ENCODE data around the gene GLUL. TPM values are rescaled to one million over a fixed set of nuclear protein-coding genes. Genes with fewer than 3 reads are reported as not detected.
A peak's percentile ranks its signal among the peaks of the same experiment; 100 is the strongest.

GLUL gene
- total RNA-seq, 4 donors from 2014 or later: 379 to 565 (median 483) TPM

DNA sequence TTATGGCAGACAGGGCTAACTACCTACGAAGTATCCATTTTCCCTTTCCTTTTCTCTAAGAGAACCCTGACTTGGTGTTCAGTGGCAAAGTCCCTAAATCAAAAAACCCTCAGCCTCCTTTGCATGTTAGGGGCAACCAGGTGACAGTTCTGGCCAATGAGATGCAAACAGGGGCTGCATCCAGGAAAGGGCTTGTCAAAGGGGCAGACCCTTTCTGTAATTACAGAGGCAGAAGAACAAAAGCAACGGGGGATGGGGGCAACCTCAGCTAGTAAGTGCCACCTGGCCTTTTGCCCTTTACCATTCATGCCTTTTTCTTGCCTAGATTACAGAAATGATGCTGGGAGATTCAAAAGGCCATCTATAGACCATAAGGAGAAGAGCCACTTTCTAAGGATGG lies 34.4 kb downstream of the GLUL start:
- no peaks in the 10 kb centered on the region for H3K27me3 ChIP-seq
- H3K4me1 ChIP-seq: no peaks in the 10 kb centered on the region
- intact Hi-C loops (cut with DNase I; ENCODE audit: low total_unique reads): no loop called here
- TF ChIP-seq POLR2A (IDR thresholded peaks at IDR 0.05) (no peak), CTCF (IDR thresholded peaks at IDR 0.05) (no peak)
- no peak overlapping the region for H3K27ac ChIP-seq
- no peak for DNase-seq
- no peaks in the 10 kb centered on the region for H3K36me3 ChIP-seq
- no peaks in the 10 kb centered on the region for H3K9me3 ChIP-seq
- no peak overlapping the region for H3K4me3 ChIP-seq

DNA sequence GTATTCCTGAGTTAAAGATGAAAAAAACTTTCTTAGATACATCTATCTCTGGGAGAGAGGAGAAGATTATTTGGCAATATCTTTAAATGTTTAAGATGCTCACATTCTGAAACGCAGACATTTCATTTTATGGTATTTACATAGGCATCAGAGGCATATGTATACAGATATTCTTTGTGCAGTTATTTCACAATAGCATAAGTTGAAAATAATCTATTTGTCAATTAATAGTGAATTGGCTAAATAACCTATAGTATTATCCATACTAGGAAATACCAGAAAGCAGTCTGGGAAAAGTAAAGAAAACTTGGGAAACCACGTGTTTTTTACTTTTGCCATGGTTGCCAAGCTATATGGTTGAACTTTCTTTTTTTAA lies 35.9 kb downstream of the GLUL start:
- Histone ChIP-seq H3K36me3 (no peaks in the 10 kb centered on the region), H3K9me3 (no peaks in the 10 kb centered on the region), H3K27ac (no peak overlapping the region), H3K4me1 (no peaks in the 10 kb centered on the region), H3K27me3 (no peaks in the 10 kb centered on the region), H3K4me3 (no peak overlapping the region)
- DNase-seq: no peak
- intact Hi-C loops (cut with DNase I; ENCODE audit: low total_unique reads): no loop called here
- TF ChIP-seq CTCF (IDR thresholded peaks at IDR 0.05) (no peak), POLR2A (IDR thresholded peaks at IDR 0.05) (no peak)

DNA sequence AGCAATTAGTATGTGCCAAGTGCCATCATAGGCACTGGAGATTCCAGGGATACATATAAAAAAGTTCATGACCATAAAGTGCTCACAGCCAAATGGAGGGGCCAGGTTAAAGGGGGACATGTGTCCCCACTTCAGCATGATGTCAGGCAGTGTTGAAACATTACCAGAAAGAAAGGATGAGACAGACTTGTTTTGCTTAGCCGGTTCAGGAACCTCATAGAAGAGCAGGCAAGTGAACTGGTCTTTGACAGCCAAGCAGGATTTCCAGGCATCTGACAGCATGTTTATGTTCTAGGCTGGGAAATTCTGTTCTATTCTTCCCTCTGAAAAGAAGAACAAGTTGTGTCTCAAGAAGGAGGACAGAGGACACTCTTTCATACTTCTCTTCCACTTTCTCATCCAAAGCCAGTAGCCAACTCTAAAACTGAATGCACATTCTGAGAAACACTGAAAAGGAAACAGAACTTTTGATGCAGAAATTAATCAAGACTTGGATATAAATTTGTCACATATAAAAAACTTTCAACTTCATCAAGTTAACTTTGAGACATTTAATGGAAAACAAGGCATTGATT lies 39.7 kb downstream of the GLUL start:
- H3K27ac ChIP-seq: no peak overlapping the region
- DNase-seq: no peak
- no peaks in the 10 kb centered on the region for H3K9me3 ChIP-seq
- H3K4me1 ChIP-seq: no peaks in the 10 kb centered on the region
- intact Hi-C loops (cut with DNase I; ENCODE audit: low total_unique reads): no loop called here
- no peak overlapping the region for H3K4me3 ChIP-seq
- H3K36me3 ChIP-seq: no peaks in the 10 kb centered on the region
- H3K27me3 ChIP-seq: no peaks in the 10 kb centered on the region
- TF ChIP-seq POLR2A (IDR thresholded peaks at IDR 0.05) (no peak), CTCF (IDR thresholded peaks at IDR 0.05) (no peak)

DNA sequence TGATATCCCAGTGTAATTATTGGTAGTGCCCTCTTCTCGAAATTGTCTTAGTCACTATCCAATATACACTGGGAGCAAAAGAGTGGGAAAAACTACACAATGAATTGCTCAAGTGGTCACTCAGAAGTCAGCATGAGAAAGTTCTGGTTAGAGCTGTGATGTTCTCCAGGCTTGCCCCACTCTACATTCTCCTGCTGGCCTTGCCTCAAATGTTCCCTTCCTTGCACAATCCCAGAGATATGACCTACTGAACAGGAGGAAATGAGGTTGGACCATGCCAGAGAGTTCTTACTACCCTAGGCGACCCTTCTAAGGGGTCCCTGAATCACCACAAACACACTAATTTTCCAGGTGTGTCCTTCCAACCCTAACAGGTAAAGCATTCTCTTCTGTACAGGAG lies 40.8 kb downstream of the GLUL start:
- Histone ChIP-seq H3K9me3 (no peaks in the 10 kb centered on the region), H3K27ac (no peak overlapping the region), H3K4me3 (no peak overlapping the region), H3K36me3 (no peaks in the 10 kb centered on the region), H3K27me3 (no peaks in the 10 kb centered on the region), H3K4me1 (no peaks in the 10 kb centered on the region)
- intact Hi-C loops (cut with DNase I; ENCODE audit: low total_unique reads): no loop called here
- peak in 1 of 2 donors; percentile 23 for DNase-seq
- TF ChIP-seq POLR2A (IDR thresholded peaks at IDR 0.05) (no peak), CTCF (IDR thresholded peaks at IDR 0.05) (no peak)

DNA sequence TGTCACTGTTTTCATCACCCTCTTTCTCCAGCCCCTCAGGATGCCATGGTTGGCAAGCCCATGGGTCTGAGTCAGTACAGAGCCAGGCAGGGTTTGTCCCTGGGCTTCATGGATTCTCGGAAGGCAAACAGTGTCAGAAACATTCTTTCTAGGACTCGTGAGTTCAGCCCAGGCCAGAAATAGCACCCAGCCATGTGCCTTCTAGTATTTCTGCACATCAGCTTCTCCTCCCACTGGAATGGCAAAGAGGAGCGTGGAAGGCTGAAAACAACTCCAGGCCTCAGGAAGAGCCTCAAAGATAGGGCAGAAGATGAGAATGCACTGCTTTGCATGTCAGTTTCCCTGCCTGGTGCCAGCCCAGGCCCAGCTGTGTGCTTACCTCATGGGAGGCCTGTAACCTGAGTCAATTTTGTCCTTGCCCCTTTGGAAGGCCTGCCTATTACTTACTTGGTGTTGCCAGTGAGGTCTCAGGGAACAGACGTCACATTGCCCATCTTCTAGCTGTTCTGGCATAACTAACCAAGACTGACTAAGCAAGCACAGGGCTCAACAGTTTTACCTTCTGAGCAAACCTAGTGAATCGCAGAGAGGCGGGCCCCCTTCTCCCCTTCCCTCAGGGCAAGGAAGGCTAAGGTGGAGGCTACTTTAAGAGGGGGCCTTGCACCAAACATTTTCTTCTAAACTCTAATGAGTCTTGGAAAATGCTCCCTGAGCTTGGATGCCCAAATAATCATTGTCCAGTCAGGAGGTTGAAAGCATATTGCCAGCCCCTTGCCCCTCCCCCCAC lies 42.4 kb downstream of the GLUL start:
- Histone ChIP-seq H3K27me3 (no peaks in the 10 kb centered on the region), H3K9me3 (no peaks in the 10 kb centered on the region), H3K27ac (peak overlapping the region in 1 of 2 donors; percentile 44), H3K4me3 (no peak overlapping the region), H3K36me3 (no peaks in the 10 kb centered on the region), H3K4me1 (no peaks in the 10 kb centered on the region)
- TF ChIP-seq POLR2A (IDR thresholded peaks at IDR 0.05): no peak
- no peak for TF ChIP-seq CTCF (IDR thresholded peaks at IDR 0.05)
- intact Hi-C loops (cut with DNase I; ENCODE audit: low total_unique reads): no loop called here
- DNase-seq: peak; percentile 21 to 33

Measured in uterus (tissue), 4 donors.